IPS-NIHi11 (cell line): ENCODE results near the gene PRR22.
"Not testable (repeated sequence)": the region's sequence is repeated elsewhere in the genome, so short reads cannot be mapped to it uniquely, and the experiment has no call there.

Experiments used
- DNase-seq: peaks from one replicate; pipeline ENCODE4 v3.0.0; 2012; ENCODE audit warnings: mixed read lengths, low spot score

The PRR22 gene

GRCh38 chr19:5790559-5791520 is 6.3 kb upstream of the PRR22 start, which contains the start of gene DUS3L:
DUS3L (minus strand) TSS chr19:5791163; CDS start chr19:5791141, 22 bp downstream.
- peak; percentile 99 for DNase-seq

- DNase-seq: no peak
Observed at GRCh38 chr19:5789886-5790558, 5.5 kb upstream of the PRR22 start.

DNA sequence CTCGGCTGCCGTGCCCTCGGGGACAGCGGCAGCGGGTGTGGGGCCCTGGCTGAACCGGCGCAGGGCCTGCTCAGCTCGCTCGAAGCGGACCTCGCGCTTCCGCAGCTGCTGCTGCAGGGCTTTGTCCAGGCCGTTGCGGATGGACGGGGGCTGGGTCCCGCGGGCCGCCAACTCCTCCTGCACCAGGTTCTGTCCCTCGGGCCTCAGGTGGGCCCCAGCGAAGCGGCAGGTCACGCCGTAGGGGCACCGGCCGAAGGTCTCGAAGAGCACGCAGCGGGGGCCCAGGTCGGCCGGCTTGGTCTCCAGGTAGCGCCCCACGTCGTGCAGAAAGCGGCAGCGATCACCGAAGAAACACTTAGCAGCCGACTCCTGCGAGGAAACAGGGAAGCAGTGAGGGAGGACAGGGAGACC is 4.8 kb upstream of the PRR22 start:
- DNase-seq: no peak

GRCh38 chr19:5788422-5788821 is 3.9 kb upstream of the PRR22 start:
- DNase-seq: no peak

- DNase-seq: no peak
Observed at GRCh38 chr19:5787409-5788182, 3.0 kb upstream of the PRR22 start.

DNA sequence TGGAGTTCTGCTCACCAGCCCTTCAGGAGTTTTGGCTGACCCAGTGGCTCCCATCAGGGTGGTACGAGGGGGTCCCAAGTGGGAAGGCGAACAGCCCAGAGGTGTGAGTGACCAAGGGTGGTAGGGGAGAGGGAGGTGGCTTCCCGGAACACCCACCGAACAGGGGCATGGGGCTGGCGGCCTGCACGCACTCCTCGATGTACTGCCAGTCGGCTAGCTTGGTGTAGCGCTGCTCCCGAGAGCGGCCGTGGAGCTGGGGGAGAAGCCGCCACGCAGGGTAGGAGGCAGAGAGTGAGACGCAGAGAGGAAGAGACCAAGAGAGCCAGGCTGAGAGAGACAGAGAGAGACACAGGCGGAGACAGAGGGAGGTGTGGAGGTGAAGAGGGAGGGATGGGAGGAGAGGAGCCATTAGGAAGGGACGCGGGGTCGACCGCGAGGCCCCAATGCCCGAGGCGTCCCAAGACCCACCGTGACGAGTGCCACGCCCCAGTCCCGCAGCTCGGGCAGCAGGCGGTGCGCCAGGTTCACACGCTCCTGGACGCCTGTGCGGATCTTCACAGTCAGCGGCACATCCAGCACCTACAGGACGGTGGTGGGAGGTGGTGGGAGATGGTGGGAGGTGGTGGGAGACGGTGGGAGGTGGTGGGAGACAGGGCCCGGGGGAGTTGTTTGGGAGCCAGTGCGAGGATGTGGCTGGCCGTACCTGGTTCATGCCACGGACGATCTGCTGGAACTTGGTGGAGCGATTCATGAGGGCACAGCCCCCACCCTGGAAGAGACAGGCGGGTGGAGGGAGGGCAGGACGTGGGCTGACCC is 2.3 kb upstream of the PRR22 start:
- DNase-seq: no peak

DNA sequence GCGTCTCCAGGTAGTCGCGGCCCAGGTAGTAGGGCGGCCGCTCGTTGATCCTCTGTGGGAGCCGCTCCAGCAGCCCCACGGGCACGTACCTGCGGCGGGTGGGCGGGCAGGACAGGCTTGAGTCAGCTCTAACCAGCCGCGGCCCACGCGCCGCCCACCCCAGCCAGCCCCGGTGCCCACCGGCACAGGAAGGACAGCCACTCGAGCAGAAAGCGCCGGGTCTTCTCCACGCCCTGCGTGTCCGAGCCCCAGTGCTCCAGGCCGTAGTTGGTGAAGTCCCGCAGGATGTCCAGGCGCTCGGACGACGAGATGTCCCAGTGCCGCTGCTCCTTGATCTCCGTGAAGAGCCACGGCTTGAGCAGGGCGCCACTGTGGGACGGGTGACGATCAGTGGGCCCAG is 877 bp upstream of the PRR22 start:
- DNase-seq: no peak

- no peak for DNase-seq
Observed at GRCh38 chr19:5782945-5783919, 1.3 kb downstream of the PRR22 start.

GRCh38 chr19:5782322-5782721 is 2.2 kb downstream of the PRR22 start:
- DNase-seq: no peak

GRCh38 chr19:5780916-5781315 is 3.6 kb downstream of the PRR22 start:
- not testable (repeated sequence) for DNase-seq

DNA sequence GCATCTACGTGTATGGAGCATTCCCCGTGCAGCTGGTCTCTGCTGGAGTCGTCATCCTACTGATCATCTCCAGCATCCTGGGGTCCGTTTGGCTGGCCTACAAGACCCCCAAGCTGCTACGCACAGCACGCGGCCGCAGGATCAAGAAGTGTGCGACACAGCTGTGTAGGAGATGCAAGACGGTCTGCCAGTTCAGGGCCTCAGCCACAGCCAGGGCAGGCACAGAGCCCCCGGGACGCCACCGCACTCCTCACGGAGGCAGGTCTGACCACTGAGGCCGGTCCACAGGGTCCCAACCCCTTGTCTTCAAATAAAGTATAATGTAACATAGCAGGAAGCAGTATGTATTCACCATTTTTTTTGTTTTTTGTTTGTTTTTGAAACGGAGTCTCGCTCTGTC is 6.1 kb downstream of the PRR22 start:
- no peak for DNase-seq

GRCh38 chr19:5775668-5776309 is 8.8 kb downstream of the PRR22 start:
- DNase-seq: no peak

GRCh38 chr19:5774921-5775320 is 9.6 kb downstream of the PRR22 start:
- DNase-seq: no peak

DNA sequence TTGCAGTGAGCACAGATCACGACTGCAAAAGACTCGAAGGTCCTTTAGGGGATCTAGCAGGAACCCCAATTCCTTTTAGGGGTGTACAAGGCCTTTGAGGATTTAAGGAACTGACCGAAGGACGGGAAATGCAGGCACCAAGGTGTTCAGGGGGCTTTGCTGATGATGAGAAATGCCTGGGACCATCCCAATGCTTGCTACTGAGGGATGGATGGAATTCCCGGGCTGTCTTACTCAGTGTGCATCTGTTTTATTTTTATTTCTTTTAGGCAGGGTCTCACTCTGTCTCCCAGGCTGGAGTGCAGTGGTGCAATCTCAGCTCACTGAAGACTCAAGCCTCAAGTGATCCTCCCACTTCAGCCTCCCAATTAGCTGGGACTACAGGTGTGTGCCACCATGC is 11.3 kb downstream of the PRR22 start:
- no peak for DNase-seq

DNA sequence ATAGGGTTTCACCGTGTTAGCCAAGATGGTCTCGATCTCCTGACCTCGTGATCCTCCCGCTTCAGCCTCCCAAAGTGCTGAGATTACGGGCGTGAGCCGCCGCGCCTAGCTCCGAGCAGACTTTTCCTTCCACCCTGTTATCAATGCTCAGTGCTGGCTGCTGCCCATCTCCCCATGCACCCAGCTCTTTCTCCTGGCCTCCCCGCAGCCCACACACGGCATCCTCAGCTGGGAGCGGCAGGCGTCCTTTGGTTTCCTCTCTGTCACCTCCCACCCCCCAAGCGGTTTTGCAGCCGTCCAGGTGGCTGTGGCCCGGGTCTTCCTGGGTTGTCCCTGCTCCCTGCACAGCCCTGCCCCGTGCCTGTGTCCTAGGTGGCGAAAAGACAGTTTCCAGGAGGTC is 12.1 kb downstream of the PRR22 start:
- DNase-seq: no peak

DNA sequence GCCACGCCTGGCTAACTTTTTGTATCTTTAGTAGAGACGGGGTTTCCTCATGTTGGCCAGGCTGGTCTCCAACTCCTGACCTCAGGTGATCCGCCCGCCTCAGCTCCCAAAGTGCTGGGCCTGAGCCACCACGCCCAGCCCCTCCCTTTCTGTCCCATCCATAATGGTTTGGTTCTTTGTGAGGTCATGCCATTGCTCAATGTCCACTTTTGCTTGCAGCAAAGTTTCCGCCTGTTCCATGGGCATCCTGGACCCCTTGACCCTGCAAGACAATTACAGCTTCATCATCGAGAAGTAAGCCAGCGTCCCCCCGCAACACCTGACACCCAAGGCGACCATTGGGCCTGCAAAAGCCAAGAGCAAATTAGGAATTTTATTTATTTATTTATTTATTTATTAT is 16.6 kb downstream of the PRR22 start:
- DNase-seq: no peak

- DNase-seq: no peak
Observed at GRCh38 chr19:5765220-5765619, 19.3 kb downstream of the PRR22 start.

- no peak for DNase-seq
Observed at GRCh38 chr19:5762608-5763217, 21.8 kb downstream of the PRR22 start.

DNA sequence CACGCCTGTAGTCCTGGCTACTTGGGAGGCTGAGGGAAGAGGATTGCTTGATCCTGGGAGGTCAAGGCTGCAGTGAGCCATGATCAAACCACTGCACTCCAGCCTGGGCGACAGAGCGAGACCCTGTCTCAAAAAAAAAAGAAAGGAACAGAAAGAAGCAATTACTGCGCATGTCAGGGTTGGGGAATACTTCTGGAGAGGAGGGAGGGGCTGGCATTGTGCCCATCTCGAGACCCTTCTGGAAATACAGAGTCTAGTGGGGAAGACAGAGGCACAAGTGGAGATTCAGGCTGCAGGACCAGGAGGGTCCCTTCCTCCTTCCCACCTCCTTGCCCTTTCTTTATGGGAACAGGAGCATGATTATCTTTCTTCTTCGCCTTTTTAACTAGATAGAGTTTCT is 30.8 kb downstream of the PRR22 start:
- DNase-seq: no peak
